Ishikawa (cell line): ENCODE results near the gene SCAPER.

Experiments
- CEBPB ChIP-seq: IDR thresholded peaks from 2 replicates; pipeline ENCODE4 v1.6.1; 2012
- CREB1 ChIP-seq: IDR thresholded peaks from 2 replicates; pipeline ENCODE4 v1.6.1; 2012; ENCODE audit warnings: low read depth
- EGR1 ChIP-seq: IDR thresholded peaks from 2 replicates; pipeline ENCODE4 v1.6.1; 2012
- EP300 ChIP-seq: IDR thresholded peaks from 2 replicates; pipeline ENCODE4 v1.6.1; 2012; ENCODE audit warnings: borderline replicate concordance
- RAD21 ChIP-seq: IDR thresholded peaks from 2 replicates; pipeline ENCODE4 v1.6.1; 2012; ENCODE audit warnings: low read depth
- TAF1 ChIP-seq: IDR thresholded peaks from 2 replicates; pipeline ENCODE4 v1.6.1; 2012; ENCODE audit warnings: low read depth, mild to moderate bottlenecking
- TCF12 ChIP-seq: IDR thresholded peaks from 2 replicates; pipeline ENCODE4 v1.6.1; 2012; ENCODE audit warnings: low read depth
- YY1 ChIP-seq: IDR thresholded peaks from 2 replicates; pipeline ENCODE4 v1.6.1; 2012; ENCODE audit warnings: low read depth
- TF ChIP-seq, protein P1 (sequence below): IDR thresholded peaks from 2 replicates; pipeline ENCODE4 v1.6.1; 2012; ENCODE audit warnings: low read depth, mild to moderate bottlenecking
- TF ChIP-seq, protein P2 (sequence below): IDR thresholded peaks from 2 replicates; pipeline ENCODE4 v1.6.1; 2012

- no peak for TF ChIP-seq TAF1
- TF ChIP-seq CREB1 = no peak
- TF ChIP-seq, protein P1, sequence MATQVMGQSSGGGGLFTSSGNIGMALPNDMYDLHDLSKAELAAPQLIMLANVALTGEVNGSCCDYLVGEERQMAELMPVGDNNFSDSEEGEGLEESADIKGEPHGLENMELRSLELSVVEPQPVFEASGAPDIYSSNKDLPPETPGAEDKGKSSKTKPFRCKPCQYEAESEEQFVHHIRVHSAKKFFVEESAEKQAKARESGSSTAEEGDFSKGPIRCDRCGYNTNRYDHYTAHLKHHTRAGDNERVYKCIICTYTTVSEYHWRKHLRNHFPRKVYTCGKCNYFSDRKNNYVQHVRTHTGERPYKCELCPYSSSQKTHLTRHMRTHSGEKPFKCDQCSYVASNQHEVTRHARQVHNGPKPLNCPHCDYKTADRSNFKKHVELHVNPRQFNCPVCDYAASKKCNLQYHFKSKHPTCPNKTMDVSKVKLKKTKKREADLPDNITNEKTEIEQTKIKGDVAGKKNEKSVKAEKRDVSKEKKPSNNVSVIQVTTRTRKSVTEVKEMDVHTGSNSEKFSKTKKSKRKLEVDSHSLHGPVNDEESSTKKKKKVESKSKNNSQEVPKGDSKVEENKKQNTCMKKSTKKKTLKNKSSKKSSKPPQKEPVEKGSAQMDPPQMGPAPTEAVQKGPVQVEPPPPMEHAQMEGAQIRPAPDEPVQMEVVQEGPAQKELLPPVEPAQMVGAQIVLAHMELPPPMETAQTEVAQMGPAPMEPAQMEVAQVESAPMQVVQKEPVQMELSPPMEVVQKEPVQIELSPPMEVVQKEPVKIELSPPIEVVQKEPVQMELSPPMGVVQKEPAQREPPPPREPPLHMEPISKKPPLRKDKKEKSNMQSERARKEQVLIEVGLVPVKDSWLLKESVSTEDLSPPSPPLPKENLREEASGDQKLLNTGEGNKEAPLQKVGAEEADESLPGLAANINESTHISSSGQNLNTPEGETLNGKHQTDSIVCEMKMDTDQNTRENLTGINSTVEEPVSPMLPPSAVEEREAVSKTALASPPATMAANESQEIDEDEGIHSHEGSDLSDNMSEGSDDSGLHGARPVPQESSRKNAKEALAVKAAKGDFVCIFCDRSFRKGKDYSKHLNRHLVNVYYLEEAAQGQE = no peak
- TF ChIP-seq RAD21 = no peak
- no peak for TF ChIP-seq YY1
- no peak for TF ChIP-seq CEBPB
- no peak for TF ChIP-seq EP300
- TF ChIP-seq, protein P2, sequence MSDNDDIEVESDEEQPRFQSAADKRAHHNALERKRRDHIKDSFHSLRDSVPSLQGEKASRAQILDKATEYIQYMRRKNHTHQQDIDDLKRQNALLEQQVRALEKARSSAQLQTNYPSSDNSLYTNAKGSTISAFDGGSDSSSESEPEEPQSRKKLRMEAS = no peak
- TF ChIP-seq TCF12 = no peak
- no peak for TF ChIP-seq EGR1
Observed at GRCh38 chr15:76378691-76379090, 526.4 kb downstream of the SCAPER start.
